Measurements from ENCODE around the gene ELN.

The ELN gene

DNA sequence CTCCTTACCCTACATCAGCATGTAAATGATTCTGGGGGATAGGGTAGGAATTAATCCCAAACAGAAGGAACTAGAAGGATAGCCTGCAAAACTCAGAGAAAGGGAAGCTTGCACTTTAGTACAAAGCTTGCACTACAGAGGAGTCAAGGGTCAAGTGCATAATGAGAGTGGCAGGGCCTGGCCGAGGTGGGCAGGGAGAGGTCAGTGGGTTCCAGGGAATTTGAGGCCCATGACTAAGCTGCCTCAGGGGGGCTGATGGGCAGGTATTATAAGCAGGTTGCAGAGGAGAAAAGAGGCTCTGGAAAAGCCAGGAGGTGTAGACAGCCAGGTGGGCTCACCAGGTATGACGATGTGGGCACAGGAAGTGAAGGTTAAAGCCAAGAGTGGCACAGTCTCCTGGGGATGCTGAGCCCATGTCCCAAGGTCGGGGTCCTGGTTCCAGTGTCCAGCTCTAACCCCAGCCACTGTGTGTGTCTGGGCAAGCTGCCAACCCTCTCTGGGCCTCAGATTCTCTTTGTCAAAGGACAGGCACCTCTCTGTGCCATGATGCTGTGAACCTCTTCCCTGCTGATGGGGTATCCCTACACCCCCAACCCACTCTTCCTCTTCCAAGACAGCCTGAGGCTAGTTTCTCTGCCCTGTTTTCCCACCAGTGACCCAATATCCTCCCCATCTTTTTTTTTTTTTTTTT lies 32.0 kb upstream of the ELN start:
- H3K27me3 ChIP-seq (ENCODE audit: low read depth, low read length), result no peaks in the 10 kb centered on the region
- H3K9me3 ChIP-seq (ENCODE audit: insufficient read depth, low read length), result peaks cover 9% of the 10 kb centered on the region; the same call in 1 of the 2 replicates
- no peaks in the 10 kb centered on the region for H3K4me1 ChIP-seq (ENCODE audit: low read length)
- no peak overlapping the region for H3K9ac ChIP-seq (ENCODE audit: low read length)
- no peaks in the 10 kb centered on the region for H3K36me3 ChIP-seq (replicated peaks; ENCODE audit: low read depth, low read length)
- no peak overlapping the region for H3K27ac ChIP-seq (ENCODE audit: low read length)
- no peak overlapping the region for H3K4me2 ChIP-seq (ENCODE audit: low read length)
- TF ChIP-seq EZH2phosphoT487 (IDR thresholded peaks at IDR 0.05; ENCODE audit: low read depth), result no peak
- no peaks in the 10 kb centered on the region for H4K20me1 ChIP-seq (ENCODE audit: insufficient read depth, low read length)
- H3K79me2 ChIP-seq (ENCODE audit: low read length), result no peaks in the 10 kb centered on the region
- no peak overlapping the region for H2AFZ ChIP-seq (ENCODE audit: low read depth, low read length)
- no peak overlapping the region for H3K4me3 ChIP-seq (ENCODE audit: low read length)

DNA sequence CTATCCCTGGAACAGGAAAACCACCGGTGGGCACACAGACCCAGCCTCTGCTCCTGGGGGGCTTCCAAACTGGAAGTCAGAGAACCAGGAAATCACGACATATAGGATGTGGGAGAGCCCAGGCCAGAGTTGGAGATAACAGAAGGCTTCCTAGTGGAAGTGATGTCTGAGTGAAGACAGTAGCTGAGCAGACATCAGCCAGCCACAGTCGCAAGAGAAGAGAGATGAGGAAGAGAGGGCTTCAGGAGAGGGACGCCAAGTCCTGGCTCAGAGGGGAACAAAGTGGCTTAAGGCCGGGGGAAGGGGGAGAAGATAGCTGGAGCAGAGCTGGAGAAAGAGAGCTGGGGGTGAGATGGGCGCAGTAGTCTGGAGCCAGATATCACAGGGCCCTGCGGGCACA lies 30.9 kb upstream of the ELN start:
- H3K4me2 ChIP-seq (ENCODE audit: low read length), result no peak overlapping the region
- no peaks in the 10 kb centered on the region for H3K4me1 ChIP-seq (ENCODE audit: low read length)
- no peaks in the 10 kb centered on the region for H4K20me1 ChIP-seq (ENCODE audit: insufficient read depth, low read length)
- TF ChIP-seq EZH2phosphoT487 (IDR thresholded peaks at IDR 0.05; ENCODE audit: low read depth), result no peak
- TF ChIP-seq, protein P1, sequence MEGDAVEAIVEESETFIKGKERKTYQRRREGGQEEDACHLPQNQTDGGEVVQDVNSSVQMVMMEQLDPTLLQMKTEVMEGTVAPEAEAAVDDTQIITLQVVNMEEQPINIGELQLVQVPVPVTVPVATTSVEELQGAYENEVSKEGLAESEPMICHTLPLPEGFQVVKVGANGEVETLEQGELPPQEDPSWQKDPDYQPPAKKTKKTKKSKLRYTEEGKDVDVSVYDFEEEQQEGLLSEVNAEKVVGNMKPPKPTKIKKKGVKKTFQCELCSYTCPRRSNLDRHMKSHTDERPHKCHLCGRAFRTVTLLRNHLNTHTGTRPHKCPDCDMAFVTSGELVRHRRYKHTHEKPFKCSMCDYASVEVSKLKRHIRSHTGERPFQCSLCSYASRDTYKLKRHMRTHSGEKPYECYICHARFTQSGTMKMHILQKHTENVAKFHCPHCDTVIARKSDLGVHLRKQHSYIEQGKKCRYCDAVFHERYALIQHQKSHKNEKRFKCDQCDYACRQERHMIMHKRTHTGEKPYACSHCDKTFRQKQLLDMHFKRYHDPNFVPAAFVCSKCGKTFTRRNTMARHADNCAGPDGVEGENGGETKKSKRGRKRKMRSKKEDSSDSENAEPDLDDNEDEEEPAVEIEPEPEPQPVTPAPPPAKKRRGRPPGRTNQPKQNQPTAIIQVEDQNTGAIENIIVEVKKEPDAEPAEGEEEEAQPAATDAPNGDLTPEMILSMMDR (IDR thresholded peaks at IDR 0.05; ENCODE audit: low read depth, low read length), result no peak
- H3K9ac ChIP-seq (ENCODE audit: low read length), result no peak overlapping the region
- H2AFZ ChIP-seq (ENCODE audit: low read depth, low read length), result no peak overlapping the region
- no peak overlapping the region for H3K4me3 ChIP-seq (ENCODE audit: low read length)
- no peak overlapping the region for H3K27ac ChIP-seq (ENCODE audit: low read length)
- H3K36me3 ChIP-seq (replicated peaks; ENCODE audit: low read depth, low read length), result no peaks in the 10 kb centered on the region
- H3K9me3 ChIP-seq (ENCODE audit: insufficient read depth, low read length), result peaks cover 9% of the 10 kb centered on the region; the same call in 1 of the 2 replicates
- no peaks in the 10 kb centered on the region for H3K27me3 ChIP-seq (ENCODE audit: low read depth, low read length)
- no peaks in the 10 kb centered on the region for H3K79me2 ChIP-seq (ENCODE audit: low read length)

DNA sequence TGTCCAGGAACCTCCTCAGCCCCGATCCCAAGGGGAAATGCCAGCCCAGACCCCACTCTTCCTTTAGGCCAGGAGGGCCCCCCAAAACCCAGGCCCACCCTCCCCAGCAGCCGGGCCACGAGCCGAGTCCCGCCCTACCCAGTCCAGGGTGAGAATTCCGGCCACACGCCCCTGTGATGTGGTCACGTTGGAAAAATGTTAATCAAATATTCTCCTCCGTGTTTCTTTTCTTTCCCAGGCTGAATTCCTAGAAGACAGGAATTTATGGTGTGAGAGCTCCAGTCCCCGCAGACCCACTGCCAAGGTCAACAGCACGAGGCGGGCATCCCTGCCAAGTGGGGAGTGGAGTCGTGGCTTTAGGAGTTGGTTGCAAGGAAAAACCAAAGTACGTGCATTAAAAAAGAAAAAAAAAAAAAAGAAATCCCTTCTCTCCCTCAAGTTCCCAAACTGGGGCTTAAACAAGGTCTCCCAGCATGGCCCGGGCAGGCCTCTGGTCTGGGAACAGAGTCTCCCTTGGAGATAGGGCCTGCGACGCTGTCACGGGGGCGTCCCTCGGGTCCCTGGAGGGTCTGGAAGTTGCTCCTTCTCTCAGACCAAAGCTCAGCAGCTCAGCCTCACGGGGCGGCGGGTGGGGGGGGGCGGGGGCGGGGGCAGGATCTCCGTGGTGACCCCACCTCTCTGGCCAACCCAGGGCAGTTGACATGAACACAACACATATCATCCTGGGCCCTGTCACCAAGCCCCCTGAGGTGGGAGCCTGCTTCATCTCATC lies 28.1 kb upstream of the ELN start:
- Histone ChIP-seq H4K20me1 (ENCODE audit: insufficient read depth, low read length) (no peaks in the 10 kb centered on the region), H3K27me3 (ENCODE audit: low read depth, low read length) (no peaks in the 10 kb centered on the region), H3K4me3 (ENCODE audit: low read length) (no peak overlapping the region), H3K9ac (ENCODE audit: low read length) (no peak overlapping the region), H3K4me2 (ENCODE audit: low read length) (no peak overlapping the region), H2AFZ (ENCODE audit: low read depth, low read length) (no peak overlapping the region), H3K4me1 (ENCODE audit: low read length) (no peaks in the 10 kb centered on the region), H3K79me2 (ENCODE audit: low read length) (no peaks in the 10 kb centered on the region), H3K9me3 (ENCODE audit: insufficient read depth, low read length) (peaks cover 5% of the 10 kb centered on the region; the same call in 1 of the 2 replicates), H3K36me3 (replicated peaks; ENCODE audit: low read depth, low read length) (no peaks in the 10 kb centered on the region), H3K27ac (ENCODE audit: low read length) (no peak overlapping the region)
- TF ChIP-seq EZH2phosphoT487 (IDR thresholded peaks at IDR 0.05; ENCODE audit: low read depth), result no peak
- TF ChIP-seq, protein P1 (IDR thresholded peaks at IDR 0.05; ENCODE audit: low read depth, low read length), result no peak

DNA sequence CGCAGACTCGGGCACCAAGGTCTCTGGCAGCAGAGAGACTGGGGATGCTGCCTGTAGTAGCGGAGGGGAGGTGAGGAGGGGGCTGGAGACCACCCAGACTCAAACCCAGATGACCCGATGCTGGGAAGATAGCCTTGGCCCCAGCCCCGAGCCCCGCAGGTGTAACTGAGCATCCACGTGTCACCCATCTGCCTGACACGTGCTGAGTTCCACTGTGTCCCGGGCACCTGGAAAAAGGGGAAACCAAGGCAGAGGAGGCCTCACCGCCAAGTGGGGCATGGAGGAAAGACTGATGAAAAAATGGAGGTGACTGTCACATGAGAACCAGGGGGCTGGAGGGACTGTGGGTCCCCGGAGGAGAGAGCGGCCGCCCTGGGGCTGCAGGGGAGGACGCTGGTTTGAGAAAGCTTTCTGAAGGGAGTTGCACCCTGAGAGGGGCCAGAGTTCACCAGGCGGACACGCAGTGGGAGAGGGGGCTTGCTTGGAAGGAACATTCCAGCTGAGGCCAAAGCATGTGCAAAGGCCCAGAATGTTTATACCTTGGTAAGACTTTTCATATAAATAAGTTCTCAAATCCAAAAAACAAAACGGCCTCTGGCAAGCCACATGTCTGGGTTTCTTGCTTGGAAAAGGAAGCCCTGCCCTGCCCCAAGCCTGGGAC lies 27.4 kb upstream of the ELN start:
- no peaks in the 10 kb centered on the region for H3K36me3 ChIP-seq (replicated peaks; ENCODE audit: low read depth, low read length)
- H3K4me1 ChIP-seq (ENCODE audit: low read length), result no peaks in the 10 kb centered on the region
- H3K27ac ChIP-seq (ENCODE audit: low read length), result no peak overlapping the region
- no peaks in the 10 kb centered on the region for H4K20me1 ChIP-seq (ENCODE audit: insufficient read depth, low read length)
- no peaks in the 10 kb centered on the region for H3K27me3 ChIP-seq (ENCODE audit: low read depth, low read length)
- no peak overlapping the region for H3K4me3 ChIP-seq (ENCODE audit: low read length)
- no peak overlapping the region for H2AFZ ChIP-seq (ENCODE audit: low read depth, low read length)
- TF ChIP-seq, protein P1 (IDR thresholded peaks at IDR 0.05; ENCODE audit: low read depth, low read length), result no peak
- TF ChIP-seq EZH2phosphoT487 (IDR thresholded peaks at IDR 0.05; ENCODE audit: low read depth), result no peak
- H3K4me2 ChIP-seq (ENCODE audit: low read length), result no peak overlapping the region
- no peaks in the 10 kb centered on the region for H3K9me3 ChIP-seq (ENCODE audit: insufficient read depth, low read length)
- no peaks in the 10 kb centered on the region for H3K79me2 ChIP-seq (ENCODE audit: low read length)
- H3K9ac ChIP-seq (ENCODE audit: low read length), result no peak overlapping the region
